ENCODE measurements around the gene SLC25A23.

SLC25A23 gene

DNA sequence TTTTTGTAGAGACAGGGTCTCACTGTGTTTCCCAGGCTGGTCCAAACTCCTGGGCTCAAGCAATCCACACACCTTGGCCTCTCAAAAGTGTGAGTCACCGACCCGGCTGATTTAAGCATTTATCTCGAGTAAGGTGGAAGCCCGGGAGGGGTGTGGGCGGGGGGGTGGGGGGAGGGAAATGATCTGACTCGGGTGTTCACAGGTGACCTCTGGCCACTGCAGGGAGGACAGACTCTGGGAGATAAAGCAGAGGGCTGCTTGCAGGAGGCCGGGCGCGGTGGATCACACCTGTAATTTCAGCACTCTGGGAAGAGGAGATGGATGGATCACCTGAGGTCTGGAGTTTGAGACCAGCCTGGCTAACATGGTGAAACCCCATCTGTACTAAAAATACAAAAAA lies 14.1 kb upstream of the SLC25A23 start:
- ChIA-PET CTCF (no interaction called here), POLR2A (ENCODE audit: low non-redundant PET) (no interaction called here)
- no peak overlapping the region for H3K27ac ChIP-seq
- TF ChIP-seq, protein P1, sequence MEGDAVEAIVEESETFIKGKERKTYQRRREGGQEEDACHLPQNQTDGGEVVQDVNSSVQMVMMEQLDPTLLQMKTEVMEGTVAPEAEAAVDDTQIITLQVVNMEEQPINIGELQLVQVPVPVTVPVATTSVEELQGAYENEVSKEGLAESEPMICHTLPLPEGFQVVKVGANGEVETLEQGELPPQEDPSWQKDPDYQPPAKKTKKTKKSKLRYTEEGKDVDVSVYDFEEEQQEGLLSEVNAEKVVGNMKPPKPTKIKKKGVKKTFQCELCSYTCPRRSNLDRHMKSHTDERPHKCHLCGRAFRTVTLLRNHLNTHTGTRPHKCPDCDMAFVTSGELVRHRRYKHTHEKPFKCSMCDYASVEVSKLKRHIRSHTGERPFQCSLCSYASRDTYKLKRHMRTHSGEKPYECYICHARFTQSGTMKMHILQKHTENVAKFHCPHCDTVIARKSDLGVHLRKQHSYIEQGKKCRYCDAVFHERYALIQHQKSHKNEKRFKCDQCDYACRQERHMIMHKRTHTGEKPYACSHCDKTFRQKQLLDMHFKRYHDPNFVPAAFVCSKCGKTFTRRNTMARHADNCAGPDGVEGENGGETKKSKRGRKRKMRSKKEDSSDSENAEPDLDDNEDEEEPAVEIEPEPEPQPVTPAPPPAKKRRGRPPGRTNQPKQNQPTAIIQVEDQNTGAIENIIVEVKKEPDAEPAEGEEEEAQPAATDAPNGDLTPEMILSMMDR (conservative IDR thresholded peaks at IDR 0.05; ENCODE audit: low read depth), result no peak
- peak; percentile 25 for DNase-seq (ENCODE audit: low spot score)

DNA sequence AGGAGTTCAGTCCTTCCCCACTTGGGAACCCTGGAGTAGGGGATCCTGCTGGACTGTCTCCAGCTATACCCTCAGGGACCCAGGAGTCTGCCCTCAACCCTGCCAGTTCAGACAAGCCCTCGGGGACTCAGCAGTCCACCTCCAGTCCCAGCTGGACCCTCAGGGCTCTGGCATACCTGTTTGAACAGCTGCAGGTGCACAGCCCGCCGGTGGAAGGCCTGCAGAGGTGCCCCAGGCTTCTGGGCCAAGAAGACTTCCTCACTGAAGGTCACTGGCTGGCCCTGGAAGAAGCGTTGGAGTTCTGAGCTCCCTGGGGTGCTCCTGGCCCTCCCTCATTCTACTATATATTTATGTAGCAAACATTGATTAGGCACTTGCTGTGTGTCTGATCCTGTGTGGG lies 13.1 kb upstream of the SLC25A23 start:
- H3K27ac ChIP-seq, result no peak overlapping the region
- DNase-seq (ENCODE audit: low spot score), result no peak
- CTCF ChIA-PET, result no interaction called here
- TF ChIP-seq, protein P1 (conservative IDR thresholded peaks at IDR 0.05; ENCODE audit: low read depth), result no peak
- POLR2A ChIA-PET (ENCODE audit: low non-redundant PET), result no interaction called here

DNA sequence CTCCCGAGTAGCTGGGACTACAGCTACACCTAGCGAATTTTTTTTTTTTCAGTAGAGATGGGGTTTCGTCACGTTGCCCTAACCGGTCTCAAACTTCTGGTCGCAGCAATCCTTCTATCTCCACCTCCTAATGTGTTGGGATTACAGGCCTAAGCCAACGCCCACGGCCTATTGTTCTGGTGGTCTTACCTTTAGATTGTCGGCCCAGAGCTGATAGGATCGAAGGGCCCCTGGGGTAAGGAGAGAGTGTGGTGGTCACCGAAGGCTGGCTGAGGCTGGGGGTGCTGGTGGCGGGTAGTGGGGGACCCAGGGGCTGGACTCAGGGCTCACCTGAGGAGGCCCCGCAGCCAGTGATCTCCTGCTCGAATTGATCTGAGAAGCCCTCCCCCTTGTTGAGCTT lies 11.5 kb upstream of the SLC25A23 start:
- TF ChIP-seq, protein P1 (conservative IDR thresholded peaks at IDR 0.05; ENCODE audit: low read depth), result no peak
- no peak for DNase-seq (ENCODE audit: low spot score)
- H3K27ac ChIP-seq, result no peak overlapping the region
- ChIA-PET CTCF (no interaction called here), POLR2A (ENCODE audit: low non-redundant PET) (no interaction called here)

DNA sequence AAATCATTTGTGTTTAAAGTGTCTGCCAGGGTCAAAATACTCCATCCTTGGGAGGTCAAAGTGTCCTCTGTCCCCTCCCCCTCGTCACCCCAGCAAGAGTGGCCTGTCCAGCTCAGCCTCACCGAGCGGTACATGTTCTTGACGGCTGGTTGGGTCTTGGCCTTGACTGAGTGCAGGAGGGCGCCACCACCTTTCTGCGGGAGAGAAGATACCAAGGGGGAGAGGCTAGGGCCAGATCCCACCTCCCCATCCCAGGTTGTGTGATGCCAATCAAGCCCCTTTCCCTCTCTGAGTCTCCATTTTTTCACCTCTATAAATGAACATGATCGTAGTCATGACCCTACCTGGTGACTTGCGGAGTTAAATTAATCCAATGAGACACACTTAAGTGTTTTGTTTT lies 10.6 kb upstream of the SLC25A23 start:
- H3K27ac ChIP-seq, result no peak overlapping the region
- ChIA-PET POLR2A (ENCODE audit: low non-redundant PET) (no interaction called here), CTCF (no interaction called here)
- no peak for DNase-seq (ENCODE audit: low spot score)
- TF ChIP-seq, protein P1 (conservative IDR thresholded peaks at IDR 0.05; ENCODE audit: low read depth), result no peak

DNA sequence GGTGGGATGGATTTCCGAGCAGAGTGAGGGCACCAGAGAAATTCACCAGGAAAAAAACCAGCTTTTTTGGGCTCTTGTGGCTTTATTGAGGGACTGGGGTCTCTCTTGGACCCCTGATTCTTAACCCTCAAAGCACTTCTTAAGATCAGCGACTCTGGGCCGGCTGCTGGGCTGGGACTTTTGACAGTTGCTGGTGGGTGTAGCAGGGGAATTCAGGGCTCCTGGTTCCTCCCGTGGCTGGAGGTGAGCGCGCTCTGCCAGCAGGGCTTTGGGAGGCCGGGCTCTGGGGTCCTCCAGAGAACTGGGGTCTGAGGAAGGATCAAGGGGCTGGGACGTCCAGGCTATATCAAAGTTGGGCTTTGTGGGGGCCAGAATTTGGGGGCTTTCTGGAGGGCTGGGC lies 7.8 kb upstream of the SLC25A23 start:
- TF ChIP-seq, protein P1 (conservative IDR thresholded peaks at IDR 0.05; ENCODE audit: low read depth), result no peak
- no peak overlapping the region for H3K27ac ChIP-seq
- ChIA-PET POLR2A (ENCODE audit: low non-redundant PET) (no interaction called here), CTCF (interaction anchor here (0.6 to 0.7 kb wide), 2 partner anchors 39 to 50 kb away, joined by 3 to 4 read pairs; no protein-coding TSS in a partner anchor)
- no peak for DNase-seq (ENCODE audit: low spot score)

DNA sequence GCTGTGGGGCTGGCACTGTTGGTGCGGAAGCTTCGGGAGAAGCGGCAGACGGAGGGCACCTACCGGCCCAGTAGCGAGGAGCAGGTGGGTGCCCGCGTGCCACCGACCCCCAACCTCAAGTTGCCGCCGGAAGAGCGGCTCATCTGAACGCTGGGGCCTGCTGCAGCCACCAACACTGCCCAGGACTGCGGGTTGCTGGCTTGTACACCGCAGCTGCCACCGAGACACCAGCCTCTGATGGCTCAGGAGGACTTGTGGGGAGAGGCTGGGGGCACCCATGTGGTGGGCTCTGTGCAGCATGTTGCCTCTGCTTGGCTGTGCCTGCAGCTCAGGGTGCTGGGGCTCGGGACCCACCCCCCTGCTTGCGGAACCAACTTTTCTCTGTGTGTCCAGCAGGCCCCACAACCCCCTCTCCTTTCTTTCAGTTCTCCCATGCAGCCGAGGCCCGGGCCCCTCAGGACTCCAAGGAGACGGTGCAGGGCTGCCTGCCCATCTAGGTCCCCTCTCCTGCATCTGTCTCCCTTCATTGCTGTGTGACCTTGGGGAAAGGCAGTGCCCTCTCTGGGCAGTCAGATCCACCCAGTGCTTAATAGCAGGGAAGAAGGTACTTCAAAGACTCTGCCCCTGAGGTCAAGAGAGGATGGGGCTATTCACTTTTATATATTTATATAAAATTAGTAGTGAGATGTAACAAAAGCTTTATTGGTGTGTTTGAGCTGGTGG lies 7.1 kb upstream of the SLC25A23 start:
- CTCF ChIA-PET, result interaction anchor here (0.7 kb wide), 1 partner anchor 49 kb away, joined by 3 read pairs; no protein-coding TSS in a partner anchor
- no peak overlapping the region for H3K27ac ChIP-seq
- TF ChIP-seq, protein P1 (conservative IDR thresholded peaks at IDR 0.05; ENCODE audit: low read depth), result no peak
- DNase-seq (ENCODE audit: low spot score), result no peak
- POLR2A ChIA-PET (ENCODE audit: low non-redundant PET), result no interaction called here
